Thymus (tissue), 11 donors: ENCODE results near the gene NCAPG2. TPM values are rescaled to one million over a fixed set of nuclear protein-coding genes. Genes with fewer than 3 reads are reported as not detected.

Experiments used
- DNase-seq, 9 donors: peaks; one replicate each; pipeline ENCODE4 v3.0.0-alpha.2; 2013; ENCODE audit warnings: low spot score in 9 of 9, low read depth in 6 of 9, missing footprints in 1 of 9
- H3K27ac ChIP-seq, 2 donors: one replicate each; pipeline ENCODE4 v1.5.1; 2013; ENCODE audit warnings: control low read depth in 1 of 2, low read depth in 1 of 2, low read length in 1 of 2, mild to moderate bottlenecking in 1 of 2, moderate library complexity in 1 of 2
- H3K27me3 ChIP-seq, 2 donors: one replicate each; pipeline ENCODE4 v1.5.1; 2013; ENCODE audit warnings: low read length in 1 of 2; ENCODE audit not compliant: control insufficient read depth in 2 of 2, insufficient read depth in 1 of 2
- H3K36me3 ChIP-seq, 2 donors: one replicate each; pipeline ENCODE4 v1.5.1; 2013; ENCODE audit warnings: low read length in 1 of 2, mild to moderate bottlenecking in 1 of 2, moderate library complexity in 1 of 2; ENCODE audit not compliant: control insufficient read depth in 2 of 2, insufficient read depth in 2 of 2
- H3K4me1 ChIP-seq, 2 donors: one replicate each; pipeline ENCODE4 v1.5.1; 2013; ENCODE audit warnings: low read length in 2 of 2; ENCODE audit not compliant: control insufficient read depth in 2 of 2, insufficient read depth in 2 of 2
- H3K4me3 ChIP-seq, 2 donors: one replicate each; pipeline ENCODE4 v1.5.1; 2013; ENCODE audit warnings: low read length in 2 of 2, control low read depth in 1 of 2, mild to moderate bottlenecking in 1 of 2
- H3K9me3 ChIP-seq, 2 donors: one replicate each; pipeline ENCODE4 v1.5.1; 2013; ENCODE audit warnings: low read length in 1 of 2, mild to moderate bottlenecking in 1 of 2; ENCODE audit not compliant: control insufficient read depth in 2 of 2, insufficient read depth in 1 of 2
- WGBS: extraction: QIAGEN DNeasy Blood & Tissue Kit; methylation state at CpG from one replicate; pipeline ENCODE4 v1.1.7; 2013; 5-methylcytosine and 5-hydroxymethylcytosine counted together
- polyA plus RNA-seq: library from polyadenylated mRNA; stranded (reverse); fragments of 200-250 nt; gene quantifications from one replicate; pipeline ENCODE4 v1.2.3, GENCODE V29; 2013
- total RNA-seq: library from RNA; stranded (reverse); fragments of 120-200 nt; gene quantifications from one replicate; pipeline ENCODE4 v1.2.4, GENCODE V29; 2013
- donor health status: healthy.

NCAPG2 gene
- total and polyA plus RNA-seq, 2 donors: 3.8 to 22.7 TPM

- H3K36me3 ChIP-seq: peaks cover 31 to 52% of the 10 kb centered on the region in 2 donors
- H3K4me3 ChIP-seq: no peak overlapping the region
- no peak for DNase-seq
- H3K27ac ChIP-seq: no peak overlapping the region
- WGBS: 98% methylated on average over 10 of the region's 10 CpGs
- H3K9me3 ChIP-seq: no peaks in the 10 kb centered on the region
- no peaks in the 10 kb centered on the region for H3K27me3 ChIP-seq
- H3K4me1 ChIP-seq: no peaks in the 10 kb centered on the region
Measured at GRCh38 chr7:158747408-158747807, 42.8 kb upstream of the NCAPG2 start.

DNA sequence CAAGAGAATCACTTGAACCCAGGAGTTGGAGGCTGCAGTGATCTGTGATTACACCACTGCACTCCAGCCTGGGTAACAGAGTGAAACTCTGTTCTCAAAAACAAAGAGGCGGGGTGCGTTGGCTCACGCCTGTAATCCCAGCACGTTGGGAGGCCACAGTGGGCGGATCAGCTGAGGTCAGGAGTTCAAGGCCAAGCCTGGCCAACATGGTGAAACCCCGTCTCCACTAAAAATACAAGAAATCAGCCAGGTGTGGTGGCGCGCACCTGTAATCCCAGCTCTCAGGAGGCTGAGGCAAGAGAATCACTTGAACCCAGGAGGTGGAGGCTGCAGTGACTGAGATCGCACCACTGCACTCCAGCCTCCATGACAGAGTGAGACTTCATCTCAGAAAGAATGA lies 42.4 kb upstream of the NCAPG2 start:
- Histone ChIP-seq H3K4me3 (no peak overlapping the region), H3K27ac (no peak overlapping the region), H3K4me1 (no peaks in the 10 kb centered on the region), H3K27me3 (no peaks in the 10 kb centered on the region), H3K9me3 (no peaks in the 10 kb centered on the region), H3K36me3 (peaks cover 36 to 57% of the 10 kb centered on the region in 2 donors)
- no peak for DNase-seq
- WGBS: 98% methylated on average over 9 of the region's 9 CpGs

GRCh38 chr7:158745057-158745715 lies 40.6 kb upstream of the NCAPG2 start:
- 86% methylated on average over 10 of the region's 10 CpGs for WGBS
- H3K4me1 ChIP-seq: no peaks in the 10 kb centered on the region
- H3K9me3 ChIP-seq: no peaks in the 10 kb centered on the region
- DNase-seq: no peak
- no peaks in the 10 kb centered on the region for H3K27me3 ChIP-seq
- H3K4me3 ChIP-seq: no peak overlapping the region
- peaks cover 53 to 69% of the 10 kb centered on the region in 2 donors for H3K36me3 ChIP-seq
- H3K27ac ChIP-seq: no peak overlapping the region

DNA sequence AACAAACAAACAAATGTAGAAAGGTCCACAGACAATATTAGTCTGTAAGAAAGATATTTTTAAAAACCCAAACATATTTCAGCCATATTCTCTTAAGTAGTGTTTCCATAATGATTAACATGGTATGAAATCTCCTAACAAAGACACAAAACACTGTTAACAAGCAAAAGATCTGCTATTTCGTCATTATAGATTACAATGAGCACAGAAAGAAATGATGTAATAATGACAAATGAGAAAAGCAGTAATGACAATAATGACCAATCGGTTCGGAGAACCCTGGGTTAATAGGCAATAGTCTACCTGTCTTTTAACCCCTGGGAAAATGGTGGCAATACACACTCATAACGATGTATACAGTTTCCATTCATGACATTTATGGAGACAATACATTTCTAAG lies 39.5 kb upstream of the NCAPG2 start:
- Histone ChIP-seq H3K9me3 (no peaks in the 10 kb centered on the region), H3K4me1 (no peaks in the 10 kb centered on the region), H3K4me3 (no peak overlapping the region), H3K36me3 (peaks cover 56 to 71% of the 10 kb centered on the region in 2 donors), H3K27me3 (no peaks in the 10 kb centered on the region), H3K27ac (no peak overlapping the region)
- WGBS: 98% methylated on average over 4 of the region's 4 CpGs
- DNase-seq: no peak

DNA sequence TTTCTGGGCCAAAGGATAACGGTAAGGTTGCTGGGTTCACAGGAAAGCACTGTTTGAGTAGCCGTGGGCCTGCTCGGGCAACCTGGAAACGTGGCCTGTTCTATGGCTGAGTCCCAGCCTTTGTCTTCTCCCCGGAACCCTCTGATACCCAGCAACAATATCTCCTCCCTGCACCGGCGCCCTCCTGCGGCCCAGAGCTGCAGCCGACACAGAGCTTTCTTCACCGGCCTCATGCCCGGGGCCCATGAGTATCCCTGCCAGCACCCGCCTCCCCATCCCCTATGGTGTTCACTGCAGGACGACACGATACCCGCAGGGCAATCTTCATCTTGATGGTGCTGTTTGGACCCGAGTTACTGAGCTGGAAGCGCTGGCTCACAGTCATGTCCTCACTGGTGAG lies 38.6 kb upstream of the NCAPG2 start:
- Histone ChIP-seq H3K9me3 (no peaks in the 10 kb centered on the region), H3K4me1 (no peaks in the 10 kb centered on the region), H3K27ac (no peak overlapping the region), H3K36me3 (peaks cover 62 to 72% of the 10 kb centered on the region in 2 donors), H3K4me3 (no peak overlapping the region), H3K27me3 (no peaks in the 10 kb centered on the region)
- 97% methylated on average over 17 of the region's 17 CpGs for WGBS
- no peak for DNase-seq

DNA sequence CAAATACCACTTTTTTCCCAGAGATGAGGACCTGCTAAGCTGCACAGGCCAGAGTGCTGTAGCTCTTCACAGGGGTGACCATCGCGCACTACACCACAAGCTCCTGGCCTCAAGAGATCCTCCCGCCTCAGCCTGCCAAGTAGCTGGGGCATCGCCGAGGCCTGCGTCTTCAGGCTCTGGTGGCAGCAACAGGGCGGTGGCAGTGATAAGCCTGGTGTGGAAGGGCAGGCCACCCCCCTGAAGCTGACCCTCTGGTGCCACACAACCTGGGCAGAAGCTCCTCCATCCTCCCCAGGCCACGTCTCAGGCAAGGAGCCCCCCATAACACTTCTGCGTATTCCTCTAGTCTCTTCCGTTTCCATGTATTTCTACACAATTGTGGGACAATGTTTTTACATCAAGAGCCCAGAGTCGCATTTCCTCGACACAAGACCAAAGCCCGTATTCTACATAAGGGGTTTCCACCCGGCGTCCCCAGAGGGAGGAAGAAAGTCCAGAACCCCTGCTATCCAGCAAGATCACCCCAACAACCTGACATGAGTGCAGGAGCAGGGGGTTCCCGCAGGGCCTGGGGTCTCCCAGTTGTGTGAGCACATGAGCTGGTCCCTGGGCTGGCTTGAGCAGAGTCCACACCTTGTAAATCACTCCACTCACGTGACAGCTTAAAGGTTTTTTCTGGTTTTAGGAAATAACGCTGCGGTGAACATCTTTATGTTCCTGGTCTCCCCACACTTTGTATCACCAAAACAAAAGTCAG lies 37.6 kb upstream of the NCAPG2 start:
- H3K4me3 ChIP-seq: no peak overlapping the region
- H3K27ac ChIP-seq: no peak overlapping the region
- no peaks in the 10 kb centered on the region for H3K4me1 ChIP-seq
- no peaks in the 10 kb centered on the region for H3K9me3 ChIP-seq
- WGBS: 98% methylated on average over 19 of the region's 19 CpGs
- no peak for DNase-seq
- peaks cover 61 to 69% of the 10 kb centered on the region in 2 donors for H3K36me3 ChIP-seq
- H3K27me3 ChIP-seq: no peaks in the 10 kb centered on the region

DNA sequence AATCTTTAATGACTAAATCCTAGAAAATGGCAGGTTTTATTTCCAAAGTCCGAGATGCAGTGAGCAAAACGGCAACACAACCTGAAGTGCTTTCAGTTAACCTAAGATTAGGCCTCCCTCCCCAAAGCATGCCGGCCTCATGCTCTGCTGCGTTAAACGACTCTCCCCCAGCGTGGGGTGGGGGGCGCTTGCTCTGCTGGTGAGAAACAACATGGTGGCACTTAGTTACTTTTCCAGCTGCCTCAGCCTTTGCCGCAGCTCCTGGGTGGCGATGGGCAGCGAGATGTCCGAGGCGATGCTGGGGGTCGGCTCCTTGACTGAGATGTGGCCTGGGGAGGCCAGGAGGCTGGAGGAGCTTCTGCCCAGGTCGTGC lies 36.7 kb upstream of the NCAPG2 start:
- Histone ChIP-seq H3K27me3 (no peaks in the 10 kb centered on the region), H3K36me3 (peaks cover 58 to 77% of the 10 kb centered on the region in 2 donors), H3K27ac (no peak overlapping the region), H3K9me3 (no peaks in the 10 kb centered on the region), H3K4me3 (no peak overlapping the region), H3K4me1 (no peaks in the 10 kb centered on the region)
- 98% methylated on average over 14 of the region's 14 CpGs for WGBS
- DNase-seq: no peak

- no peak for DNase-seq
- no peaks in the 10 kb centered on the region for H3K27me3 ChIP-seq
- 98% methylated on average over 16 of the region's 16 CpGs for WGBS
- peaks cover 56 to 77% of the 10 kb centered on the region in 2 donors for H3K36me3 ChIP-seq
- H3K9me3 ChIP-seq: no peaks in the 10 kb centered on the region
- H3K27ac ChIP-seq: no peak overlapping the region
- no peaks in the 10 kb centered on the region for H3K4me1 ChIP-seq
- H3K4me3 ChIP-seq: no peak overlapping the region
Measured at GRCh38 chr7:158740657-158741293, 36.2 kb upstream of the NCAPG2 start.

- Histone ChIP-seq H3K4me1 (no peaks in the 10 kb centered on the region), H3K27ac (no peak overlapping the region), H3K36me3 (peaks cover 57 to 80% of the 10 kb centered on the region in 2 donors), H3K9me3 (no peaks in the 10 kb centered on the region), H3K4me3 (no peak overlapping the region), H3K27me3 (no peaks in the 10 kb centered on the region)
- 73% methylated on average over 15 of the region's 15 CpGs for WGBS
- DNase-seq: no peak
Measured at GRCh38 chr7:158740013-158740656, 35.5 kb upstream of the NCAPG2 start.
